Small intestine (tissue), 7 donors: Measurements from ENCODE around the gene ANKFN1. TPM values are rescaled to one million over a fixed set of nuclear protein-coding genes. Genes with fewer than 3 reads are reported as not detected.

ENCODE experiments used
- DNase-seq, 2 donors: peaks; one replicate each; pipeline versions ENCODE4 v3.0.0 to v3.0.0-alpha.2; 2013
- FAIRE-seq: peaks from 2 replicates; lab custom pipeline; 2012; peaks lifted over from hg19 to GRCh38; lab: Jason Lieb, UNC
- H3K27ac ChIP-seq, 3 donors: one replicate each; pipeline ENCODE4 v1.5.1; 2013; ENCODE audit warnings: low read length in 2 of 3, mild to moderate bottlenecking in 2 of 3, control low read depth in 1 of 3, inconsistent platforms in 1 of 3, low read depth in 1 of 3, moderate library complexity in 1 of 3
- H3K27me3 ChIP-seq, 3 donors: one replicate each; pipeline ENCODE4 v1.6.1; 2013; ENCODE audit warnings: low read length in 3 of 3, inconsistent platforms in 1 of 3; ENCODE audit not compliant: control insufficient read depth in 3 of 3, insufficient read depth in 3 of 3
- H3K36me3 ChIP-seq, 3 donors: one replicate each; pipeline ENCODE4 v1.6.1; 2013; ENCODE audit warnings: low read length in 3 of 3, inconsistent platforms in 1 of 3, low read depth in 1 of 3, mild to moderate bottlenecking in 1 of 3, moderate library complexity in 1 of 3; ENCODE audit not compliant: control insufficient read depth in 3 of 3, insufficient read depth in 2 of 3
- H3K4me1 ChIP-seq, 3 donors: one replicate each; pipeline ENCODE4 v1.6.1; 2013; ENCODE audit warnings: low read length in 2 of 3, inconsistent platforms in 1 of 3, low read depth in 1 of 3, mild to moderate bottlenecking in 1 of 3, moderate library complexity in 1 of 3; ENCODE audit not compliant: control insufficient read depth in 3 of 3, insufficient read depth in 2 of 3
- H3K4me3 ChIP-seq, 3 donors: one replicate each; pipeline ENCODE4 v1.5.1; 2013; ENCODE audit warnings: low read length in 3 of 3, control low read depth in 1 of 3, inconsistent platforms in 1 of 3, low read depth in 1 of 3, mild to moderate bottlenecking in 1 of 3, moderate library complexity in 1 of 3
- H3K9me3 ChIP-seq, 2 donors: one replicate each; pipeline ENCODE4 v1.6.1; 2013; ENCODE audit warnings: low read depth in 1 of 2, low read length in 1 of 2; ENCODE audit not compliant: control insufficient read depth in 2 of 2, insufficient read depth in 1 of 2
- WGBS, 3 donors: extraction: QIAGEN DNeasy Blood & Tissue Kit; methylation state at CpG; one replicate each; pipeline ENCODE4 v1.1.7; 2013; 5-methylcytosine and 5-hydroxymethylcytosine counted together
- polyA plus RNA-seq, 4 donors: library from polyadenylated mRNA; stranded (reverse) in 3 of 4; unstranded in 1 of 4; fragments of 200-250 nt in 3 of 4; fragments of 120-200 nt in 1 of 4; gene quantifications; one replicate each; pipeline versions ENCODE4 v1.2.1 to v1.2.3, GENCODE V29; 2013
- donor health status: healthy with polysubstance abuse.
- donor health status: control.
- donor health status: control.
- donor health status: Bipolar disorder and iron deficiency.
- donor health status: healthy.

ANKFN1 gene
- polyA plus RNA-seq, 4 donors = 0.07 to 0.38 TPM; not detected in 2

- no peaks in the 10 kb centered on the region for H3K27me3 ChIP-seq
- H3K4me1 ChIP-seq = no peaks in the 10 kb centered on the region
- no peak for DNase-seq
- no peak overlapping the region for H3K4me3 ChIP-seq
- no peak overlapping the region for H3K27ac ChIP-seq
- FAIRE-seq = no peak
- H3K9me3 ChIP-seq = no peaks in the 10 kb centered on the region
- WGBS, 3 donors = 57 to 85% (median 64%) methylated on average over 1 of the region's 1 CpG
- no peaks in the 10 kb centered on the region for H3K36me3 ChIP-seq
Observed at GRCh38 chr17:56292010-56292409, 138.7 kb downstream of the ANKFN1 start.

DNA sequence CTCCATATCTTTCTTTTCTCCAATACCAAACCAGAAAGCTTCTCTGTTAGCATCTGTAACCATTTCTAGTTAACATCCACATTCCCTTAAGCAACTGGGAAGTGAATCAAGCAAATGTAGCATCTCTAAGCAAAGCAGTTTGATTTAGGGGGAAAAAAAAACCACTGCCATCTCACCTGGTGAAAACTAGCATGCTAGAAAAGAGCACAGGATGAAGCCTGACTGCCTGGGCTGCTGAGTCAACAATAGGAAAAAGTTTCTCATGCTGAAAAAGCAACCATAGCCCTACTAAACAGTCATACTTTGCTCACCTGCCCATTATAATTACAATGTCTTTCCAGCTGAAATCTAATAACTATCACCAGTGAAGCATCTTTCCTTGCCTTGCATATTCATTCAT is 139.3 kb downstream of the ANKFN1 start:
- no peaks in the 10 kb centered on the region for H3K36me3 ChIP-seq
- no peak for DNase-seq
- no peak for FAIRE-seq
- no peak overlapping the region for H3K4me3 ChIP-seq
- H3K4me1 ChIP-seq = no peaks in the 10 kb centered on the region
- H3K9me3 ChIP-seq = no peaks in the 10 kb centered on the region
- H3K27ac ChIP-seq = no peak overlapping the region
- H3K27me3 ChIP-seq = no peaks in the 10 kb centered on the region

GRCh38 chr17:56297184-56297583 is 143.9 kb downstream of the ANKFN1 start:
- no peak overlapping the region for H3K4me3 ChIP-seq
- FAIRE-seq = no peak
- 19 to 40% (median 34%) methylated on average over 7 of the region's 7 CpGs for WGBS, 3 donors

GRCh38 chr17:56298846-56299245 is 145.6 kb downstream of the ANKFN1 start:
- H3K4me3 ChIP-seq = no peak overlapping the region
- H3K27me3 ChIP-seq = peaks cover 0 to 3% (median 0%) of the 10 kb centered on the region in 3 donors
- no peak overlapping the region for H3K27ac ChIP-seq
- DNase-seq (no peak), FAIRE-seq (no peak)
- WGBS, 3 donors = 48 to 67% (median 61%) methylated on average over 1 of the region's 1 CpG
- H3K4me1 ChIP-seq = no peaks in the 10 kb centered on the region
- H3K36me3 ChIP-seq = no peaks in the 10 kb centered on the region
- no peaks in the 10 kb centered on the region for H3K9me3 ChIP-seq

More at GRCh38 chr17:56297184-56297583, 143.9 kb downstream of the ANKFN1 start:
- H3K36me3 ChIP-seq = no peaks in the 10 kb centered on the region
- DNase-seq = no peak
- no peaks in the 10 kb centered on the region for H3K9me3 ChIP-seq
- peaks cover 0 to 3% (median 0%) of the 10 kb centered on the region in 3 donors for H3K27me3 ChIP-seq
- no peak overlapping the region for H3K27ac ChIP-seq
- no peaks in the 10 kb centered on the region for H3K4me1 ChIP-seq

GRCh38 chr17:56300144-56300543 is 146.9 kb downstream of the ANKFN1 start:
- H3K9me3 ChIP-seq = no peaks in the 10 kb centered on the region
- H3K27me3 ChIP-seq = peaks cover 0 to 3% (median 0%) of the 10 kb centered on the region in 3 donors
- FAIRE-seq = no peak
- no peak overlapping the region for H3K4me3 ChIP-seq
- H3K36me3 ChIP-seq = no peaks in the 10 kb centered on the region
- no peak for DNase-seq
- H3K4me1 ChIP-seq = no peaks in the 10 kb centered on the region
- 59 to 70% (median 65%) methylated on average over 3 of the region's 3 CpGs for WGBS, 3 donors
- H3K27ac ChIP-seq = no peak overlapping the region

- no peak for FAIRE-seq
- no peak overlapping the region for H3K27ac ChIP-seq
- no peak overlapping the region for H3K4me3 ChIP-seq
- no peak for DNase-seq
- 62 to 81% (median 78%) methylated on average over 1 of the region's 1 CpG for WGBS, 3 donors
- peaks cover 0 to 2% (median 0%) of the 10 kb centered on the region in 3 donors for H3K27me3 ChIP-seq
- no peaks in the 10 kb centered on the region for H3K4me1 ChIP-seq
- H3K9me3 ChIP-seq = no peaks in the 10 kb centered on the region
- no peaks in the 10 kb centered on the region for H3K36me3 ChIP-seq
Observed at GRCh38 chr17:56305007-56305406, 151.7 kb downstream of the ANKFN1 start.

GRCh38 chr17:56309897-56310296 is 156.6 kb downstream of the ANKFN1 start:
- H3K9me3 ChIP-seq = no peaks in the 10 kb centered on the region
- WGBS, 3 donors = 79 to 86% (median 82%) methylated on average over 8 of the region's 8 CpGs
- FAIRE-seq (no peak), DNase-seq (no peak)
- H3K36me3 ChIP-seq = no peaks in the 10 kb centered on the region
- H3K27ac ChIP-seq = no peak overlapping the region
- H3K4me1 ChIP-seq = no peaks in the 10 kb centered on the region
- no peak overlapping the region for H3K4me3 ChIP-seq
- no peaks in the 10 kb centered on the region for H3K27me3 ChIP-seq

- DNase-seq (no peak), FAIRE-seq (no peak)
- Histone ChIP-seq H3K4me3 (no peak overlapping the region), H3K27me3 (no peaks in the 10 kb centered on the region), H3K4me1 (no peaks in the 10 kb centered on the region), H3K36me3 (no peaks in the 10 kb centered on the region), H3K9me3 (no peaks in the 10 kb centered on the region), H3K27ac (no peak overlapping the region)
- 61 to 71% (median 67%) methylated on average over 5 of the region's 5 CpGs for WGBS, 3 donors
Observed at GRCh38 chr17:56310782-56311181, 157.5 kb downstream of the ANKFN1 start.

DNA sequence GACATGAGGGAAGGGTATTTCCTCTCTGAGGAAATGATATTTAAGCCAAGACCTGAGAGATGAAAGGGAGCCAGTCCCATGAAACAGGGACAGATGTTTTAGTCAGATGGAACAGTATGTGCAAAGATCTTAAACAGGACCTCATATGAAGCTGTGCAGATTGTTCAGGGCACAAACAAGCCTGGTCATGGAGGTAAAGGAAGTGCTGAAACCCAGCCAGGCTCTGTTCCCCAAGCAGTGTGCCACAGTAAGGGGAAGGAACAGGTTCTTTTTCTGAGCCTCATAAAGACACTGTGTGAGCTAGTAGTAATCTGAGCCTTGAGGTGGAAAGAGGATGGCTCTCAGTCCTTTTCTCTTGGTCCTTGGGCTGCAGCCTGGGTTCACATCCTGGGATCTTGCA is 159.9 kb downstream of the ANKFN1 start:
- H3K4me3 ChIP-seq = no peak overlapping the region
- FAIRE-seq = no peak
- no peaks in the 10 kb centered on the region for H3K27me3 ChIP-seq
- H3K4me1 ChIP-seq = no peaks in the 10 kb centered on the region
- H3K27ac ChIP-seq = no peak overlapping the region
- no peaks in the 10 kb centered on the region for H3K9me3 ChIP-seq
- H3K36me3 ChIP-seq = no peaks in the 10 kb centered on the region
- DNase-seq = no peak
